GM19035 (cell line): ENCODE data around the gene ACTMAP.
"Not testable (repeated sequence)": the region's sequence is repeated elsewhere in the genome, so short reads cannot be mapped to it uniquely, and the experiment has no call there.

ENCODE experiments used
- ATAC-seq: cut with Tn5 transposase; IDR thresholded peaks from one replicate; pipeline ENCODE4 v1.9.1; 2021; ENCODE audit not compliant: unreplicated experiment

ACTMAP gene

GRCh38 chr19:40744554-40745401 lies 5.5 kb downstream of the ACTMAP start:
- ATAC-seq: no peak

DNA sequence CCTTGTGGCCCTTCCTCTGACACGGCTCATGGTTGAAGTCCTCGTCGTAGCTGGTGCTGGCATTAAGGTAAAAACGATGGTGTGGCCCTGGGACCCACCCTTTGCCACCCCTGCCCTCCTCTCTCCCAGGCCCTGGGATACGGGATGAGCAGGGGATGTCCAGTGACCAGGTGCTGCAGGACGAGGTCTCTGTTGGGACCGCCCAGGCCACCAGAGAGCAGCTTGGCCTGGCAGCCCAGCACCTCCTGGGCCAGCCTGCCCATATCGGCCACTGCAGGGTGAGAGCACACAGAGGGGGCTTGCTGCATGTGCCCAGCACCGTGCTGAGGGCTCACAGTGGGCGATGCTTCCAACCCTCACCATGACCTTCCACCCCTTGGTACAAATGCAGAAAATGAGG lies 6.4 kb downstream of the ACTMAP start:
- ATAC-seq: no peak

- ATAC-seq: no peak
These were observed 7.4 kb downstream of the ACTMAP start for GRCh38 chr19:40742886-40743285.

DNA sequence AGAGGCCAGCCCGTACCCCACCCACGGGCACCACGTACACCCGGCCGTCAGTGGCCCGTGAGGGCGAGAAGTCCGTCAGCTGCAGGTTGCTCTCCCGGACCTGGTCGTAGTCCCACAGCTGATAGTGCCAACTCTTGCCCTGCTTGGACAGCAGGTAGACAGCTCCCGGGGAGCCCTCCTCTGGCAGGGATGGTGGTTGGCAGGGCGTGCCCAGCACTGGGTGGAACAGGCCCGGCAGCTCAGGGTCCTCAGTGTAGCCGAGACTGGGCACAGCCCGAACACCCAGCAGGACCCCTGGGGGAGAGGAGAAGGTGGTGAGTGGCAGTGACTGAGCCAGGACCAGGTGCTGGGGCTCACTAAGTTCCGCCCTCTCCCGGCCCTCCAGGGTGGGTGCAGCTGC lies 7.8 kb downstream of the ACTMAP start:
- no peak for ATAC-seq

- no peak for ATAC-seq
These were observed 8.5 kb downstream of the ACTMAP start for GRCh38 chr19:40741527-40742390.

DNA sequence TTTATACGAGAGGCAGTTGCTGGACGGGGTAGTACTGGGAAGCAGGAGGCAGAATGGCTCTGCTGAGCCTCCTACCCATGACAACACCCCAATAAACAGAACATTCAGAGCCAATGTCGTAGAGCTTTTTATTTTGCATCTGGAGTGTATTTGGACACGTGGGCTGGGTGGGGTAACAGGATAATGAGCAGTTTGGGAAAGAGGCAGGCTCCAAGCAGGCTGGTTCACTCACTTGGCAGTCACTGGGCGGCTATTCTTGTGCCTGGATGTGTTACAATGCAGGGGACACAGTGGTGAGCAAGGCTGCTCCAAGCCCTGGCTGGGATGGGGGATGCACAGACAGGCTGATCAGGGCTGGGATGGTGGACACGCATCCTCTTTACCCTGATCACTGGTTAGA lies 9.5 kb downstream of the ACTMAP start:
- ATAC-seq: no peak

DNA sequence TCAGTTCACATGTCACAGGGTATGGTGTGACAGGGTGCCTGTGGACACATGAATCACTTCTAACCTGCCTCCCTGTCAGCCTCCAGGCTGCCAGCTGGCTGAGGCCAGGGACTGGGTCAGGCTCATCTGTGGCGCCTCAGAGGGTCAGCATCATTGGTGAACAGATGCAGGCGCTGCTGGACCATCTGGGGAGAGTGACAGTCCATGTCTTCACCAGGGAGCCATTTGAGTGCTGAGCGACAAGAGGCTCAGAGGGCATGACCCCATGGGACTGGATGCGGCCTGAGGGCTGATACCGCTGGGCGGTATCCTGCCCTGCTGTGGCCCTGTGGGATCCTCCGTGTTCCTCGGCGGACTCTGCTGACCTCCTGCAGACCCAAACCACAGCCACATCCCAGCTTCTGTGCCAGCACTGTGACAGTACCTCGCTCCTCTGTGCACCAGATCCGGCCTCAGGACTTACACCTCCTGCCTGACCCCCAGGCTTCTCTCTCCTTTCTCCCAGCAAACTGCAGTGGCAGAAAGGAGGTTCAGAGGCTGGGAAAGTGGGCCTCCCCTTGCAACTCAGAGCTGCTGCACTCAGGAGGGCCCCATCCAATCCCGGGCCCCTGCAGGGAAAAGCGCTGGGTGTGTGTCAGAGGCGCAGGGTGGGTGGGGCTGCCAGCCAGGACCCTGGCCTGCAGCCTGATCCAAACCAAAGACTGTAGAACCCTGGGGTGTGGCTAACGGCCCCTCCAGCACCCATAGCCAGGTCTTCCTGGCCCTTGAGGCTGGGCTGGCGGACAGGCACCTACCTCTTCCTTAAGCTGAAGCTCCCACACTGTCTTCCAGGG lies 10.2 kb downstream of the ACTMAP start:
- no peak for ATAC-seq

DNA sequence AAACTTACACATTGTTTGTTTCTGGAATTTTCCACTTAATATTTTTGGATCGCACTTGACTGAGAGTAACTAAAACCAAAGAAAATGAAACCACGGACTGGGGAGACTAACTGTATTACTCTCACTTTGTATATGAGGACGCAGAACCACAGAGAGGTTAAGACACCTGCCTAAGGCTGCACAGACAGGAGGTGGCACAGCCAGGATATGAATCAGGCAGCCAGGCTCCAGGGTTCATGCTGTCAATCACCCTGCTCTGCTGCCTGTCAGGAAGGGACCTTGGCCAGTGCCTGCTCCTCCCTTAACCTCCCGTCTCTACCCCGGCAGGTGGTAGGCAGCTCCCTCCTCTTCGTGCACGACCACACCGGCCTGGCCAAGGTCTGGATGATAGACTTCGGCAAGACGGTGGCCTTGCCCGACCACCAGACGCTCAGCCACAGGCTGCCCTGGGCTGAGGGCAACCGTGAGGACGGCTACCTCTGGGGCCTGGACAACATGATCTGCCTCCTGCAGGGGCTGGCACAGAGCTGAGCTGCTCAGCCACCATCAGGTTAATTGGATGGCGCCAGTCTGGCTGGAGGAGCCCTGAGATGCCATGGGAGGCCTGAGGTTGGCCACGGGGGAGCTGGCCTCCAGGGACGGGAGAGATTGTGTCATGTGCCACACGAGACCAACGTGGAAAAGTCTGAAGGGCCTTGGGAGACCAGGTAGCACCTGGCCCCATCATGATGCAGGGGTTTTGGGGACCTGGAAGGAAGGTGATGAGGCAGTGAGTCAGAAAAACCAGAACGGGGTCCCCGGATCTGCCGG lies 11.0 kb downstream of the ACTMAP start:
- no peak for ATAC-seq

DNA sequence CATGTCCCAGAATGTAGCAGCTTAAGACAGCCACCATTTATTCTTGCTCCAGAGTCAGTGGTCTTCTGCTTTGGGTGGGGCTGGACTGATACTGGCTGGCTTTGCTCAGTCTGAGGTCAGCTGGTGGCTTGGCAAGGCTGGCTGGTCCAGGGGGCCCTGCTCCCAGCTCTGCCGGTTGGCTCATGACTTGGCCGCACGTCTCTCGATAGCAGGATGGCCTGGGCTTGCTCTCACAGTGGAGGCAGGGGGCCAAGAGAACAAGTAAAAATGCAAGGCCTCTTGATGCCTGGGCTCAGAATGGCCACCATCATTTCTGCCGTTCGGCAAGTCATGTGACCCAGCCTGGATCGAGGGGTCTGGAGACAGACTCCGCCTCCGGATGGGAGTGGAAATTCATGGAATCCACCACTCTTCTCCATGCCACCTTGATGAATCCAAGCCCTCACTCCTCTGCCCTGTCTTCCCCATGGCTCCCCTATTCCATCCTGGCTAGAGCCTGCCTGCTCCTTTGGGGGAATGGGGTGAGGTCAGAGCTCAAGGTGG lies 13.1 kb downstream of the ACTMAP start:
- ATAC-seq: no peak

- ATAC-seq: no peak
These were observed 13.6 kb downstream of the ACTMAP start for GRCh38 chr19:40736661-40737060.

DNA sequence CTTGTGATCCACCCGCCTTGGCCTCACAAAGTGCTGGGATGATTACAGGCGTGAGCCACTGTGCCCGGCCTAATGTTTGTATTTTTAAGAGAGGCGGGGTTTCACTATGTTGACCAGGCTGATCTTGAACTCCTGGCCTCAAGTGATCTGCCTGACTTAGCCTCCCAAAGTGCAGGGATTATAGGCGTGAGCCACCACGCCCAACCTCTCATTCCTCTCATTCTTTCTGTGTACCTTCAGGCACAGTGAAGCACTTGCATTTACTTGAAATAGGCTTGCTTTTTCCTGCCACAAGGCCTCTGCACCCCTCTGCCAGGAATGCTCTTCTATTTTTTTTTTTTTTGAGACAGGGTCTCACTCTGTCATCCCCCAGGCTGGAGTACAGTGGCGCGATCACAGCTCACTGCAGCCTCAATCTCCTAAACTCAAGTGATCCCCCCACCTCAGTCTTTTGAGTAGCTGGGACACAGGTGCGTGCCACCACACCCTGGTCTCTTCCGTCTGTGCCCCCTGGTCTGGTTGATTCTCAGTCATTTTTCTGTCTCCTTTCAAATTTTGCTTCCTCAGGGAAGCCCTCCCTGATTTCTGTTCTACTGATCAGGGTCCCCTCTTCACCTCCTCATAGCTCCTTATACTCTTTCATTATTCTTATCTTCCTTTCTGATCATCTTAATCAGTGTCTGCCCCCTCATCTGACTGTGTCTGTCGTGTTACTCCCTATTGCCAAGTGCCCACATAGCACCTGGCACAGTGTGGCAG lies 15.1 kb downstream of the ACTMAP start:
- no peak for ATAC-seq

GRCh38 chr19:40733149-40733548 lies 17.1 kb downstream of the ACTMAP start:
- ATAC-seq: no peak

GRCh38 chr19:40732304-40732703 lies 18.0 kb downstream of the ACTMAP start:
- not testable (repeated sequence) for ATAC-seq

- ATAC-seq: not testable (repeated sequence)
These were observed 20.2 kb downstream of the ACTMAP start for GRCh38 chr19:40730065-40730464.

- no peak for ATAC-seq
These were observed 24.0 kb downstream of the ACTMAP start for GRCh38 chr19:40726279-40726678.

DNA sequence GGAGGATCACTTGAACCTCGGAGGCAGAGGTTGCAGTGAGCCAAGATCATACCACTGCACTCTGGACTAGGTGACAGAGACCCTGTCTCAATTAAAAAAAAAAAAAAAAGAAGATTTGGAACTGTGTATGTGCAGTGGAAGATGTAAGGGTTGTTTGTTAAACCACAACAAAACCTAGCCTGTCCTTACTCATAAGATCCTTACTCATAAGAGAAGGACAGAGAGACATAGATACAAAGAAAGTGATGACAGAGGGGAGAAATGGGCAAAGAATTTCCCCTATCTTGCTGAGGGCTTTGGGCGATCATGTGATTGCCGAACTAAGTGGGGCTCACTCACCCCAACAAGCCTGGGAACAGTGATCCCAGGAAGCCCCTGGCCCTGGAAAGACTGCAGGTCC lies 25.4 kb downstream of the ACTMAP start:
- no peak for ATAC-seq

DNA sequence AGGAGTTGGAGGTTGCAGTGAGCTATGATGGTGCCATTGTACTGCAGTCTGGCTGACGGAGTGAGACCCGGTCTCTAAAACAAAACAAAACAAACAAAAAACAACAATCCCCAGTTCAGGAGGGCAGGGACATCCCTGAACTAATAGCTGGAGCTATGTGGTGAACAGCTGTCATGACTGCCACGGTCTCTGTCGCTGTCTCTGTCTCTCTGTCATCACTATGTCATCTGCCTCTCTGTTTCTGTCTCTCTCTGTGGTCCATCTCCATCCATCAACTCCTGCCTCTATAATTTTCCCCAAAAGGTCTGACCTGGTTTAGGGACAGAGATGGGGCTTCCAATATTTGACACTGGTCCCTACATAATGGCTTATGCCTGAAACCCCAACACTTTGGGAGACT lies 26.0 kb downstream of the ACTMAP start:
- no peak for ATAC-seq

DNA sequence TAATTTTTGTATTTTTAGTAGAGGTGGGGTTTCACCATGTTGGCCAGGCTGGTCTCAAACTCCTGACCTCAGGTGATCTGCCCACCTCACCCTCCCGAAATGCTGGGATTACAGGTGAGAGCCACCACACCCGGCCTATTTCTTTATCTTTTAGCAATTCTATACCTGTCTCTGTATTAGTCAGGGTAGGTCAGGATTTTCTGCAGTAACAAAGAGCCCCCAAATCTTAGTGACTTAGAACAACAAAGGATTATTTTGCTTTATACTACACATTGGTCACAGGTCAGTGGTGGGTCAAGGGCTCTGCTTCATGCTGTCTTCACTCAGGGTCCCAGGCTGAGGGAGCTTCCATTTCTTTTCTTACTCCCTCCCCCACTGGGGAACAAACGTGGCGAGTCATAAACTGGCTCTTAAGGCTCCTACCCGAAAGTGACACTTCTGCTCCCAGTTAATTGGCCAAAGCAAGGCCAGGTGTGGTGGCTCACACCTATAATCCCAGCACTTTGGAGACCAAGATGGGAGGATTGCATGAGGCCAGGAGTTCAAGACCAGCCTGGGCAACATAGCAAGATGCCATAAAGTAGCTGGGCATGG lies 26.5 kb downstream of the ACTMAP start:
- ATAC-seq: no peak
